CD14-positive monocyte (primary cell): Measurements from ENCODE around the gene CGB2. TPM values are rescaled to one million over a fixed set of nuclear protein-coding genes. Genes with fewer than 3 reads are reported as not detected.

Experiments used
- DNase-seq, 3 donors: peaks; one replicate each; pipeline ENCODE4 v3.0.0-alpha.2; 2011 to 2022
- H2AFZ ChIP-seq: 2 replicates; pipeline ENCODE4 v1.6.0; 2012; ENCODE audit warnings: mild to moderate bottlenecking, low read depth, low read length, inconsistent platforms; ENCODE audit not compliant: insufficient read depth, poor library complexity, severe bottlenecking
- H3K27ac ChIP-seq, 2 donors: 1 replicate in 1 of 2; 2 replicates in 1 of 2; pipeline ENCODE4 v1.5.1; 2012 to 2013; ENCODE audit warnings: low read length in 2 of 2, control low read depth in 1 of 2, inconsistent platforms in 1 of 2, low read depth in 1 of 2, mild to moderate bottlenecking in 1 of 2
- H3K27me3 ChIP-seq, 2 donors: one replicate each; pipeline versions ENCODE4 v1.6.0 to v1.6.1; 2011 to 2013; ENCODE audit warnings: low read length in 2 of 2; ENCODE audit not compliant: control insufficient read depth in 2 of 2, insufficient read depth in 2 of 2
- H3K36me3 ChIP-seq, 2 donors: replicated peaks in 1 of 2; 1 replicate in 1 of 2; 2 replicates in 1 of 2; pipeline versions ENCODE4 v1.5.1 to v1.6.1; 2012 to 2013; ENCODE audit warnings: low read length in 2 of 2, control low read depth in 1 of 2, inconsistent platforms in 1 of 2, mild to moderate bottlenecking in 1 of 2; ENCODE audit not compliant: insufficient read depth in 2 of 2, control insufficient read depth in 1 of 2
- H3K4me1 ChIP-seq, 2 donors: 1 replicate in 1 of 2; 2 replicates in 1 of 2; pipeline versions ENCODE4 v1.5.1 to v1.6.1; 2012 to 2013; ENCODE audit warnings: low read length in 2 of 2, control low read depth in 1 of 2, inconsistent platforms in 1 of 2, mild to moderate bottlenecking in 1 of 2, moderate library complexity in 1 of 2; ENCODE audit not compliant: insufficient read depth in 2 of 2, control insufficient read depth in 1 of 2
- H3K4me2 ChIP-seq: replicated peaks from 2 replicates; pipeline ENCODE3; 2012; ENCODE audit warnings: low read length, moderate library complexity, mild to moderate bottlenecking; ENCODE audit not compliant: poor library complexity, severe bottlenecking; ENCODE audit errors: extremely low read depth
- H3K4me3 ChIP-seq, 3 experiments: fragments of 200-600 bp in 1 of 3; sonication (generic) in 1 of 3; replicated peaks in 1 of 3; 1 replicate in 2 of 3; 2 replicates in 1 of 3; pipeline ENCODE4 v1.5.1; 2011 to 2013; ENCODE audit warnings: low read length in 3 of 3, mild to moderate bottlenecking in 3 of 3, control low read depth in 2 of 3, low read depth in 2 of 3, inconsistent platforms in 1 of 3, moderate library complexity in 1 of 3
- H3K79me2 ChIP-seq: 2 replicates; pipeline ENCODE4 v1.6.0; 2012; ENCODE audit warnings: mild to moderate bottlenecking, control low read depth, inconsistent platforms, low read length, moderate library complexity; ENCODE audit not compliant: insufficient read depth
- H3K9ac ChIP-seq: 2 replicates; pipeline ENCODE4 v1.6.0; 2017; ENCODE audit warnings: low read length, mild to moderate bottlenecking; ENCODE audit not compliant: insufficient read depth, poor library complexity, severe bottlenecking
- H3K9me3 ChIP-seq, 2 donors: replicated peaks in 1 of 2; 1 replicate in 1 of 2; 2 replicates in 1 of 2; pipeline versions ENCODE4 v1.5.1 to v1.6.1; 2012 to 2013; ENCODE audit warnings: low read length in 2 of 2, control low read depth in 1 of 2; ENCODE audit not compliant: control insufficient read depth in 1 of 2, insufficient read depth in 1 of 2
- H4K20me1 ChIP-seq: 2 replicates; pipeline ENCODE4 v1.6.0; 2012; ENCODE audit warnings: mild to moderate bottlenecking, low read length, control low read depth, moderate library complexity; ENCODE audit not compliant: insufficient read depth
- H3K27ac Mint-ChIP-seq, 7 donors: one replicate each; pipeline ENCODE4 v1.8.0; 2020; ENCODE audit warnings: mild to moderate bottlenecking in 7 of 7, mixed read lengths in 7 of 7, moderate library complexity in 6 of 7, inconsistent platforms in 2 of 7
- H3K27me3 Mint-ChIP-seq, 3 donors: one replicate each; pipeline ENCODE4 v1.8.0; 2021 to 2022; ENCODE audit warnings: low read depth in 3 of 3, mild to moderate bottlenecking in 3 of 3, mixed read lengths in 3 of 3, moderate library complexity in 3 of 3, inconsistent platforms in 1 of 3
- H3K36me3 Mint-ChIP-seq, 2 donors: one replicate each; pipeline ENCODE4 v1.8.0; 2020; ENCODE audit warnings: mixed read lengths in 2 of 2, inconsistent platforms in 1 of 2, mild to moderate bottlenecking in 1 of 2
- H3K4me1 Mint-ChIP-seq: one replicate; pipeline ENCODE4 v1.8.0; 2020; ENCODE audit warnings: mild to moderate bottlenecking, mixed read lengths
- H3K4me3 Mint-ChIP-seq, 2 donors: one replicate each; pipeline ENCODE4 v1.8.0; 2020; ENCODE audit warnings: mild to moderate bottlenecking in 2 of 2, mixed read lengths in 2 of 2, moderate library complexity in 1 of 2
- H3K9me3 Mint-ChIP-seq, 7 donors: one replicate each; pipeline ENCODE4 v1.8.0; 2020 to 2022; ENCODE audit warnings: mixed read lengths in 7 of 7, mild to moderate bottlenecking in 6 of 7, moderate library complexity in 6 of 7, inconsistent platforms in 2 of 7
- CTCF ChIP-seq: fragments of 200-600 bp; IDR thresholded peaks from one replicate; pipeline ENCODE4 v1.8.0; 2022; ENCODE audit warnings: antibody characterized with exemption, mild to moderate bottlenecking
- WGBS: methylation state at CpG from one replicate; pipeline ENCODE4 v1.1.5; 2013; ENCODE audit warnings: missing lambda C conversion rate; ENCODE audit not compliant: insufficient coverage; 5-methylcytosine and 5-hydroxymethylcytosine counted together
- intact Hi-C, 2 donors: fragments of 100-400 bp; cut with micrococcal nuclease; formaldehyde crosslinking; loops; one replicate each; pipeline versions ENCODE4 v1.15.0 to v1.15.1; 2023
- polyA plus RNA-seq, 3 donors: library from polyadenylated mRNA; depleted of rRNA in 1 of 3; unstranded in 2 of 3; stranded (reverse) in 1 of 3; fragments of 300-500 nt in 2 of 3; fragments of >200 nt in 1 of 3; fragmentation: Illumina TruSeq in 2 of 3; gene quantifications; 1 replicate in 2 of 3; 2 replicates in 1 of 3; pipeline ENCODE4 v1.2.3, GENCODE V29; 2012 to 2021

Gene CGB2
- polyA plus RNA-seq, 3 donors, result not detected

- TF ChIP-seq CTCF, result no peak
- Mint-ChIP-seq H3K9me3 (peaks cover 0 to 36% (median 17%) of the 10 kb centered on the region in 7 donors), H3K27me3 (peaks cover 81 to 92% (median 84%) of the 10 kb centered on the region in 3 donors), H3K4me1 (peaks cover 10% of the 10 kb centered on the region), H3K4me3 (no peak overlapping the region), H3K27ac (no peak overlapping the region), H3K36me3 (peaks cover 3 to 8% of the 10 kb centered on the region in 2 donors)
- no peak overlapping the region for H3K4me2 ChIP-seq
- peaks cover 36 to 88% of the 10 kb centered on the region in 2 donors for H3K27me3 ChIP-seq
- peaks cover 0 to 7% of the 10 kb centered on the region in 2 donors for H3K9me3 ChIP-seq
- no peaks in the 10 kb centered on the region for H4K20me1 ChIP-seq
- no peak overlapping the region for H3K4me3 ChIP-seq
- DNase-seq, result no peak
- H2AFZ ChIP-seq, result no peak overlapping the region
- H3K36me3 ChIP-seq, result no peaks in the 10 kb centered on the region
- H3K79me2 ChIP-seq, result no peaks in the 10 kb centered on the region
- H3K4me1 ChIP-seq, result no peaks in the 10 kb centered on the region
- no peak overlapping the region for H3K27ac ChIP-seq
- WGBS, result 91% methylated on average over 9 of the region's 9 CpGs
- intact Hi-C loops, result no loop called here
- no peak overlapping the region for H3K9ac ChIP-seq
Measured at GRCh38 chr19:49069026-49069425, 37.3 kb downstream of the CGB2 start.

GRCh38 chr19:49070416-49070815, 38.7 kb downstream of the CGB2 start:
- no peak overlapping the region for H3K4me3 ChIP-seq
- Mint-ChIP-seq H3K4me1 (peaks cover 11% of the 10 kb centered on the region), H3K4me3 (peak overlapping the region in 1 of 2 donors; percentile 52), H3K27ac (no peak overlapping the region), H3K9me3 (peaks cover 0 to 33% (median 17%) of the 10 kb centered on the region in 7 donors), H3K36me3 (peaks cover 3 to 8% of the 10 kb centered on the region in 2 donors), H3K27me3 (peaks cover 74 to 86% (median 78%) of the 10 kb centered on the region in 3 donors)
- H3K4me1 ChIP-seq, result no peaks in the 10 kb centered on the region
- peaks cover 0 to 7% of the 10 kb centered on the region in 2 donors for H3K9me3 ChIP-seq
- H4K20me1 ChIP-seq, result no peaks in the 10 kb centered on the region
- peaks cover 27 to 80% of the 10 kb centered on the region in 2 donors for H3K27me3 ChIP-seq
- no peaks in the 10 kb centered on the region for H3K36me3 ChIP-seq
- no peak overlapping the region for H2AFZ ChIP-seq
- no peak for TF ChIP-seq CTCF
- no peak overlapping the region for H3K9ac ChIP-seq
- H3K4me2 ChIP-seq, result no peak overlapping the region
- no peak for DNase-seq
- no peaks in the 10 kb centered on the region for H3K79me2 ChIP-seq
- intact Hi-C loops, result no loop called here
- no peak overlapping the region for H3K27ac ChIP-seq
- WGBS, result 97% methylated on average over 19 of the region's 21 CpGs
